Cardiac fibroblast (primary cell): ENCODE data around the gene PRCC.

ENCODE experiments used
- DNase-seq, 2 donors: peaks; one replicate each; pipeline versions ENCODE4 v3.0.0 to v3.0.0-alpha.2; 2010; ENCODE audit warnings: low read depth in 2 of 2
- H3K4me3 ChIP-seq, 2 donors: replicated peaks in 1 of 2; 1 replicate in 1 of 2; 2 replicates in 1 of 2; pipeline ENCODE4 v1.5.1; 2011; ENCODE audit warnings: low read depth in 2 of 2, low read length in 2 of 2, mild to moderate bottlenecking in 2 of 2, moderate library complexity in 1 of 2
- TF ChIP-seq, protein P1 (sequence below): IDR thresholded peaks from one replicate; pipeline ENCODE4 v1.5.1; 2011; ENCODE audit warnings: low read depth, mild to moderate bottlenecking, low read length, inconsistent platforms

Gene PRCC

GRCh38 chr1:156816561-156817328, 49.4 kb downstream of the PRCC start, which contains the start of gene SH2D2A:
Gene SH2D2A, minus strand, starts transcription at chr1:156816848. Its CDS starts 140 bp downstream, at chr1:156816708.
- DNase-seq, result peak; percentile 67 to 72
- H3K4me3 ChIP-seq, result no peak within 1 kb of the TSS
- TF ChIP-seq, protein P1, sequence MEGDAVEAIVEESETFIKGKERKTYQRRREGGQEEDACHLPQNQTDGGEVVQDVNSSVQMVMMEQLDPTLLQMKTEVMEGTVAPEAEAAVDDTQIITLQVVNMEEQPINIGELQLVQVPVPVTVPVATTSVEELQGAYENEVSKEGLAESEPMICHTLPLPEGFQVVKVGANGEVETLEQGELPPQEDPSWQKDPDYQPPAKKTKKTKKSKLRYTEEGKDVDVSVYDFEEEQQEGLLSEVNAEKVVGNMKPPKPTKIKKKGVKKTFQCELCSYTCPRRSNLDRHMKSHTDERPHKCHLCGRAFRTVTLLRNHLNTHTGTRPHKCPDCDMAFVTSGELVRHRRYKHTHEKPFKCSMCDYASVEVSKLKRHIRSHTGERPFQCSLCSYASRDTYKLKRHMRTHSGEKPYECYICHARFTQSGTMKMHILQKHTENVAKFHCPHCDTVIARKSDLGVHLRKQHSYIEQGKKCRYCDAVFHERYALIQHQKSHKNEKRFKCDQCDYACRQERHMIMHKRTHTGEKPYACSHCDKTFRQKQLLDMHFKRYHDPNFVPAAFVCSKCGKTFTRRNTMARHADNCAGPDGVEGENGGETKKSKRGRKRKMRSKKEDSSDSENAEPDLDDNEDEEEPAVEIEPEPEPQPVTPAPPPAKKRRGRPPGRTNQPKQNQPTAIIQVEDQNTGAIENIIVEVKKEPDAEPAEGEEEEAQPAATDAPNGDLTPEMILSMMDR, result no peak

DNA sequence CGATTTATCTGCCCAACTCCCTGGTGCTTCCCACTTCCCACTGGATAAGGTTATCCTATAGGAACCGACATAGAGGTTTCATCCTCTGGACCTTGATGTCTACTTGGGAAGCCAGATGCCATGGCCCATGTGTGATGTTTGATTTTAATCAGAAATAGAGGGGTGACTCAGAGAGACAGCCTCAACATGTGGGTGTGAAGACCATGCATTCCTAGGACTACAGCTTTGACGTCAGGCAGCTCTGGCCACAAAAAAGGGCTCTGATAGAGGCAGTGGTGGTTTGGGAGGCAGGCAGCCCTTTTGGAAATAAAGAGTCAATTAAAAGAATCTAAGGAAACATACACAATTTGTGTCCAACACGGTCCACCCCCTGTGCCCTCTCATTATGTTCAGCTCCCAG, 54.5 kb downstream of the PRCC start:
- H3K4me3 ChIP-seq, result no peak overlapping the region
- DNase-seq, result peak; percentile 39
- TF ChIP-seq, protein P1, result no peak

GRCh38 chr1:156822680-156823079, 55.3 kb downstream of the PRCC start:
- DNase-seq, result no peak
- H3K4me3 ChIP-seq, result no peak overlapping the region
- TF ChIP-seq, protein P1, result no peak

GRCh38 chr1:156823210-156823790, 56.0 kb downstream of the PRCC start:
- TF ChIP-seq, protein P1, result no peak
- no peak overlapping the region for H3K4me3 ChIP-seq
- DNase-seq, result peak in 1 of 2 donors; percentile 20

- peak in 1 of 2 donors; percentile 30 for DNase-seq
- TF ChIP-seq, protein P1, result no peak
These were observed 59.3 kb downstream of the PRCC start for GRCh38 chr1:156826630-156827029.

DNA sequence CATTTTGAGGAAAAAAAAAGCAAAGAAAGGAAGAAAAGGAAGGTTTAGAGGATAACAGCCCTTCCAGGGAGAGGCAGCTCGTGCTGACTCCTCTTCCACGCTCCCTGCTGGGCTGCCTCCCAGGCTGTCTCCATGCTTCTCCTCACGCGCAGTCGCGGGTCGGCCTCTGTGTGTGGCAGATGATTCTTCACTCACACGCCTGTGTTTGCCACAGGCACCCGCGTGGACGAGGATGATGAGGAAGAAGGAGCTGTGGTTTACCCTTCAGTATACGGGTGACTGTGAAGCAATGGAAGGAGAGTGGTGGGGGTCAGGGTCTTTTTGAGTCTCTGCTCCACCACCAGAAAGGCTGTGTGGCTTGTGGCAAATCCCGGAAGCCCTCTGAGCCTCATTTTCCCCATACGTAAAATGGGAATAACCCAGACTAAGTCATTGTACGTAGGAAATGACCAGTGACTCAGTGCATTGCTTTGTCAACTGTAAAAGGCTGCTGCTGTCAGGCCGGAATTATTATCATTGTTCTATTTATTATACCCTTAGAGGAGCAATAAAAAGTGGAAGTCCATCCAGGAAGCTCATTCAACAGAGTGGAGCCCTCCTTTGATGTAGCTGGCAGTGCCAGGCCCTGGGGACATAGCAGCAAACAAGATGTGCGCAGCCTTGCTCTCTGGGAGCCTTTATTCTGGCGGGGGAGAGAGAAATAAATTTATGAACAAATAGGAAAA, 61.2 kb downstream of the PRCC start:
- no peak overlapping the region for H3K4me3 ChIP-seq
- TF ChIP-seq, protein P1, result no peak
- DNase-seq, result no peak

More at GRCh38 chr1:156826630-156827029, 59.3 kb downstream of the PRCC start:
- H3K4me3 ChIP-seq, result no peak overlapping the region
